Astrocyte (in vitro differentiated cells and primary cell): ENCODE results near the gene FILIP1L. TPM values are rescaled to one million over a fixed set of nuclear protein-coding genes. Genes with fewer than 3 reads are reported as not detected.

Experiments
- DNase-seq: peaks from one replicate; pipeline ENCODE4 v3.0.0-alpha.2; 2010; ENCODE audit warnings: low read depth
- FAIRE-seq: peaks from 2 replicates; lab custom pipeline; 2011; peaks lifted over from hg19 to GRCh38; lab: Jason Lieb, UNC
- H2AFZ ChIP-seq: 2 replicates; pipeline ENCODE4 v1.6.0; 2012; ENCODE audit warnings: low read depth, low read length, inconsistent platforms
- H3K27ac ChIP-seq: 2 replicates; pipeline ENCODE4 v1.5.1; 2011; ENCODE audit warnings: low read depth, low read length, inconsistent platforms
- H3K27me3 ChIP-seq: 2 replicates; pipeline ENCODE4 v1.6.0; 2011; ENCODE audit warnings: low read length, inconsistent platforms; ENCODE audit not compliant: insufficient read depth
- H3K36me3 ChIP-seq: 2 replicates; pipeline ENCODE4 v1.5.1; 2011; ENCODE audit warnings: low read length, inconsistent platforms; ENCODE audit not compliant: insufficient read depth
- H3K4me1 ChIP-seq: 2 replicates; pipeline ENCODE4 v1.5.1; 2011; ENCODE audit warnings: low read length, inconsistent platforms; ENCODE audit not compliant: insufficient read depth
- H3K4me2 ChIP-seq: 2 replicates; pipeline ENCODE4 v1.6.0; 2012; ENCODE audit warnings: low read length, inconsistent platforms
- H3K4me3 ChIP-seq: 2 replicates; pipeline ENCODE4 v1.5.1; 2011; ENCODE audit warnings: low read depth, mild to moderate bottlenecking, low read length, inconsistent platforms; ENCODE audit not compliant: insufficient read depth
- H3K79me2 ChIP-seq: 2 replicates; pipeline ENCODE4 v1.6.0; 2012; ENCODE audit warnings: mild to moderate bottlenecking, low read length, inconsistent platforms; ENCODE audit not compliant: insufficient read depth
- H3K9ac ChIP-seq: 2 replicates; pipeline ENCODE4 v1.6.0; 2012; ENCODE audit warnings: mild to moderate bottlenecking, low read length, inconsistent platforms
- H3K9me3 ChIP-seq: 2 replicates; pipeline ENCODE4 v1.5.1; 2012; ENCODE audit warnings: low read depth, mild to moderate bottlenecking, low read length, inconsistent platforms; ENCODE audit not compliant: insufficient read depth
- H4K20me1 ChIP-seq: 2 replicates; pipeline ENCODE4 v1.6.0; 2012; ENCODE audit warnings: low read length, inconsistent platforms; ENCODE audit not compliant: insufficient read depth
- H3K27ac Mint-ChIP-seq: one replicate; pipeline ENCODE4 v1.8.0; 2021; ENCODE audit warnings: mild to moderate bottlenecking, mixed read lengths; ENCODE audit not compliant: unreplicated experiment
- H3K27me3 Mint-ChIP-seq: one replicate; pipeline ENCODE4 v1.8.0; 2021; ENCODE audit warnings: low read depth, mixed read lengths; ENCODE audit not compliant: unreplicated experiment
- H3K36me3 Mint-ChIP-seq: one replicate; pipeline ENCODE4 v1.8.0; 2021; ENCODE audit warnings: low read depth, mixed read lengths; ENCODE audit not compliant: unreplicated experiment
- H3K4me1 Mint-ChIP-seq: one replicate; pipeline ENCODE4 v1.8.0; 2021; ENCODE audit warnings: low read depth, mixed read lengths; ENCODE audit not compliant: unreplicated experiment
- H3K4me3 Mint-ChIP-seq: one replicate; pipeline ENCODE4 v1.8.0; 2021; ENCODE audit warnings: mild to moderate bottlenecking, moderate library complexity, mixed read lengths; ENCODE audit not compliant: unreplicated experiment
- H3K9me3 Mint-ChIP-seq: one replicate; pipeline ENCODE4 v1.8.0; 2021; ENCODE audit warnings: mild to moderate bottlenecking, mixed read lengths; ENCODE audit not compliant: unreplicated experiment
- EZH2 ChIP-seq: IDR thresholded peaks from 2 replicates; pipeline ENCODE4 v1.6.1; 2012; ENCODE audit warnings: mild to moderate bottlenecking, low read length, inconsistent platforms; ENCODE audit not compliant: insufficient read depth
- total RNA-seq: library from RNA; stranded (reverse); gene quantifications from 2 replicates; pipeline ENCODE4 v1.2.1, GENCODE V29; 2021
- TF ChIP-seq, protein P1 (sequence below): IDR thresholded peaks from 2 replicates; pipeline ENCODE4 v1.5.1; 2011; ENCODE audit warnings: low read depth, mild to moderate bottlenecking, inconsistent platforms, low read length, moderate library complexity; ENCODE audit not compliant: insufficient read depth

The FILIP1L gene
- total RNA-seq, 1 donor from 2014 or later = 209 TPM

DNA sequence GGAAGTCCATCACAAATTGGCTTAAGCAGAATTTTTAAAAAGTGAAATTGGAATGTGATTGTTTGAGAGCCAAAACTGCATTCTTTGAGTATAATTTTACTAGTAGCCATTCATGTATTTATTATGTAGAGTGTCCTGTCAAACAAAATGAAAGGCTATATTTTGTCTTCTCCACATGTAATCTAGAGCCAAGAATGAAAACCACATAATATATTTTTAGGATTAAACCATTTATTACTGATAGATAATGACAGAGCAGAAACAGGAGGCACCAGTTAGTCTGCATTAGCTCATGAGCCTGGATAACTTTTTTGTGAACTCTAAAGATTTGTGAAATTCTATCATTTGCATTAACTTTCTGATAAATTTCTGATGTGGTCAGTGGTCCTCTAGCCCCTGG, 130.2 kb downstream of the FILIP1L start:
- DNase-seq (peak; percentile 51), FAIRE-seq (no peak)
- H3K4me3 Mint-ChIP-seq = no peak overlapping the region
- Histone ChIP-seq H4K20me1 (no peaks in the 10 kb centered on the region), H3K27ac (no peak overlapping the region), H3K4me3 (no peak overlapping the region), H3K4me1 (no peaks in the 10 kb centered on the region), H3K9ac (no peak overlapping the region), H3K27me3 (no peaks in the 10 kb centered on the region), H3K9me3 (no peaks in the 10 kb centered on the region), H2AFZ (no peak overlapping the region), H3K36me3 (no peaks in the 10 kb centered on the region), H3K79me2 (no peaks in the 10 kb centered on the region), H3K4me2 (no peak overlapping the region)
- TF ChIP-seq EZH2 = no peak
- TF ChIP-seq, protein P1, sequence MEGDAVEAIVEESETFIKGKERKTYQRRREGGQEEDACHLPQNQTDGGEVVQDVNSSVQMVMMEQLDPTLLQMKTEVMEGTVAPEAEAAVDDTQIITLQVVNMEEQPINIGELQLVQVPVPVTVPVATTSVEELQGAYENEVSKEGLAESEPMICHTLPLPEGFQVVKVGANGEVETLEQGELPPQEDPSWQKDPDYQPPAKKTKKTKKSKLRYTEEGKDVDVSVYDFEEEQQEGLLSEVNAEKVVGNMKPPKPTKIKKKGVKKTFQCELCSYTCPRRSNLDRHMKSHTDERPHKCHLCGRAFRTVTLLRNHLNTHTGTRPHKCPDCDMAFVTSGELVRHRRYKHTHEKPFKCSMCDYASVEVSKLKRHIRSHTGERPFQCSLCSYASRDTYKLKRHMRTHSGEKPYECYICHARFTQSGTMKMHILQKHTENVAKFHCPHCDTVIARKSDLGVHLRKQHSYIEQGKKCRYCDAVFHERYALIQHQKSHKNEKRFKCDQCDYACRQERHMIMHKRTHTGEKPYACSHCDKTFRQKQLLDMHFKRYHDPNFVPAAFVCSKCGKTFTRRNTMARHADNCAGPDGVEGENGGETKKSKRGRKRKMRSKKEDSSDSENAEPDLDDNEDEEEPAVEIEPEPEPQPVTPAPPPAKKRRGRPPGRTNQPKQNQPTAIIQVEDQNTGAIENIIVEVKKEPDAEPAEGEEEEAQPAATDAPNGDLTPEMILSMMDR = no peak
- no peaks in the 10 kb centered on the region for H3K36me3 Mint-ChIP-seq
- no peak overlapping the region for H3K27ac Mint-ChIP-seq
- no peaks in the 10 kb centered on the region for H3K4me1 Mint-ChIP-seq
- no peaks in the 10 kb centered on the region for H3K27me3 Mint-ChIP-seq
- no peaks in the 10 kb centered on the region for H3K9me3 Mint-ChIP-seq

DNA sequence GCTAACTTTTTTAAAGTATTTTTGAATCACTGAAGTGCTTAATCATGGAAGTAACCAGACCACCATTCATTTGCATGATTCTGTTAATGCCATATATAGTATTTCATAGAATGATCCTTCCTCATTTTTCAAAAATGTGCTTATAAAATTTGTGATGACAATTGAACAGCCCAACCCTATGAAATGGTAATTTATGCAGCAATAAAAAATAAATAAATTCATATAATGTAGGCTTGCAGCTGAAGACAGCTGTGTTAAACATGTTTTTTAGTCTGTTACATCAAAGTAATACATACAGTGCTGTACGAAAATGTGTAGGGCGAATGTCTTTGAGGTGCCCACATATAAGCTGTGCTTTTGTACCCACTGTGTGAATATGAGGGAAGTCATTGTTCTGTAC, 131.7 kb downstream of the FILIP1L start:
- H3K27ac Mint-ChIP-seq = no peak overlapping the region

DNA sequence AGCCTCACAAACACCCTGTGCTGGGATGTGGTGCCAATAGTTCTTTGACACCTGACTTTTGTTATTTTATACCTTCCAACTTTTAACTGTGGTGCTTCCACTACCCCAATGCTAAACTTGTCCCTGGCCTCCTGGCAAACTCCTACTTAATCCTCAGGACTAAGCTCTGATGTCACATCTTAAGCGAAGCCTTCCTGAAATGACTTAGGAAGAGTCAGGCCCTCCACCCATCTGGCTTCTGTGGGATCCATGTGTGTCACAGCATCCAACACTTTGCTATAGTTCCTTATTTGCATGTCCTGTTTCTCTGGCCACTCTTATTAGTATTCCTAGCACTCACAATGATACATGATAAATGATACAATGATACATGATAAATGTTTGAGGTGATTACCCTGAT, 133.2 kb downstream of the FILIP1L start:
- Histone ChIP-seq H3K79me2 (no peaks in the 10 kb centered on the region), H3K4me1 (no peaks in the 10 kb centered on the region), H3K9ac (no peak overlapping the region), H3K4me2 (no peak overlapping the region), H3K36me3 (no peaks in the 10 kb centered on the region), H3K4me3 (no peak overlapping the region), H3K27me3 (no peaks in the 10 kb centered on the region), H4K20me1 (no peaks in the 10 kb centered on the region), H3K9me3 (no peaks in the 10 kb centered on the region), H2AFZ (no peak overlapping the region), H3K27ac (no peak overlapping the region)
- FAIRE-seq (no peak), DNase-seq (no peak)
- H3K36me3 Mint-ChIP-seq = no peaks in the 10 kb centered on the region
- TF ChIP-seq, protein P1 = no peak
- TF ChIP-seq EZH2 = no peak
- H3K27me3 Mint-ChIP-seq = no peaks in the 10 kb centered on the region
- H3K9me3 Mint-ChIP-seq = no peaks in the 10 kb centered on the region
- H3K4me1 Mint-ChIP-seq = peaks cover 2% of the 10 kb centered on the region
- H3K4me3 Mint-ChIP-seq = no peak overlapping the region
- H3K27ac Mint-ChIP-seq = no peak overlapping the region

More for the DNA sequence above, 131.7 kb downstream of the FILIP1L start:
- H4K20me1 ChIP-seq = no peaks in the 10 kb centered on the region
- no peaks in the 10 kb centered on the region for H3K9me3 Mint-ChIP-seq
- H3K9me3 ChIP-seq = no peaks in the 10 kb centered on the region
- H3K79me2 ChIP-seq = no peaks in the 10 kb centered on the region
- no peaks in the 10 kb centered on the region for H3K4me1 Mint-ChIP-seq
- no peak for DNase-seq
- no peaks in the 10 kb centered on the region for H3K36me3 Mint-ChIP-seq
- H3K4me1 ChIP-seq = no peaks in the 10 kb centered on the region
- no peaks in the 10 kb centered on the region for H3K36me3 ChIP-seq
- H3K27ac ChIP-seq = no peak overlapping the region
- no peak overlapping the region for H3K4me3 ChIP-seq
- no peaks in the 10 kb centered on the region for H3K27me3 Mint-ChIP-seq
- FAIRE-seq = no peak
- H3K4me3 Mint-ChIP-seq = no peak overlapping the region
- TF ChIP-seq, protein P1 = no peak
- no peak for TF ChIP-seq EZH2
- H3K9ac ChIP-seq = no peak overlapping the region
- no peak overlapping the region for H2AFZ ChIP-seq
- no peaks in the 10 kb centered on the region for H3K27me3 ChIP-seq
- no peak overlapping the region for H3K4me2 ChIP-seq
